Measurements from ENCODE around the gene MSL3B.

DNA sequence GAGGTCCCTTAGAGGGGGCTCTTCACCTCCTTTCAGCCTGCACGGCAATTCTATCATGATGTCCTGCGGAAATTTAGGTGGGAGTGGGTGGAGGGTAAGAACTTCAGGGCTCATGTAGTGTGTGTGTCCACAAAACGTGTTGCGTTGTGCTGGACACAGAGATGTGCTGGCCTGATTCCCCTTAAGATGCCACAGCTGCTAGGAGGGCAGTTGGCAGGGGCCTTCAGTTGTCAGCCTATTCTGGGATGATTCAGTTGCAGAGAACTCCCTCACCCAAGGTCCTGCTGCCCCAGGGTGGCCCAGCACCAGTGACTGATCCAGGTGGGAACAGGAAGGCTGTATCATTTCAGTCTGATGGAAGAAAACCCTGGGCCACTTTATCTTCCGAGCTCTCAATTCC is 12.8 kb downstream of the MSL3B start:
- no peak for TF ChIP-seq CTCF (IDR thresholded peaks at IDR 0.05; ENCODE audit: low read depth, low read length)
- no peak for TF ChIP-seq EZH2phosphoT487 (IDR thresholded peaks at IDR 0.05; ENCODE audit: low read depth)
